NCI-H2171 treated with DMSO at 0.1 percent for 48 hours (cell line): Measurements from ENCODE around the gene SPDYE6.
"Not testable (repeated sequence)": the region's sequence is repeated elsewhere in the genome, so short reads cannot be mapped to it uniquely, and the experiment has no call there.

Experiments
- DNase-seq: peaks from one replicate; lab custom pipeline; 2025; lab: John Stamatoyannopoulos, UW

The SPDYE6 gene

GRCh38 chr7:102356344-102356743 lies at the start of gene SPDYE6:
TSS of gene SPDYE6 (minus strand) at chr7:102356444. CDS start at chr7:102356023, 421 bp downstream.
- DNase-seq = not testable (repeated sequence)

DNA sequence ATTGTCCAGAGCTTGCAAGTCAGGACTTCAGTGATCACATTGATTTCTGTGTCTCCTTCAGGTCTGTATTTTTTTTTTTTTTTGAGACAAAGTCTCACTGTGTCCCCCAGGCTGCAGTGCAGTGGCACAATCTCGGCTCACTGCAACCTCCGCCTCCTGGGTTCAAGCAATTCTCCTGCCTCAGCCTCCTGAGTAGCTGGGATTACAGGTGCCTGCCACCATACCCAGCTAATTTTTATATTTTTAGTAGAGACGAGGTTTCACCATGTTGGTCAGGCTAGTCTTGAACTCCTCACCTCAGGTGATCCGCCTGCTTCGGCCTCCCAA lies 48.6 kb upstream of the SPDYE6 start:
- DNase-seq = not testable (repeated sequence)

- peak; percentile 58 for DNase-seq
These were observed 48.0 kb upstream of the SPDYE6 start for GRCh38 chr7:102404005-102404861.

DNA sequence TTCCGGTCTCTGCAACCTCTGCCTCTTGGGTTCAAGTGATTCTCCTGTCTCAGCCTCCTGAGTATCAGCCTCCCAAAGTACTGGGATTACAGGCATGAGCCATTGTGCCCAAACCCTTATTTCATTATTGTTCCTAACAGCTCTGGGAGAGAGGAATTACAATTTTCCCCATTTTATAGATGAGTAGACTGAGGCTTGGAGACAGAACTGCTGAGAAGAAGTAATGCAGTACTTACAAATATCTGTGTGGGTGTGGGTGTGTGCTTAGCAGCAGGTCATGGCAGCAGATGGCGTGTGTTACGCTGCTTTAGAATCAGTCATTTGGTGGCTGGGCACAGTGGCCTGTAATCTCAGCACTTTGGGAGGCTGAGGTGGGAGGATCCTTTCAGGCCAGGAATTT lies 47.3 kb upstream of the SPDYE6 start:
- DNase-seq = no peak

DNA sequence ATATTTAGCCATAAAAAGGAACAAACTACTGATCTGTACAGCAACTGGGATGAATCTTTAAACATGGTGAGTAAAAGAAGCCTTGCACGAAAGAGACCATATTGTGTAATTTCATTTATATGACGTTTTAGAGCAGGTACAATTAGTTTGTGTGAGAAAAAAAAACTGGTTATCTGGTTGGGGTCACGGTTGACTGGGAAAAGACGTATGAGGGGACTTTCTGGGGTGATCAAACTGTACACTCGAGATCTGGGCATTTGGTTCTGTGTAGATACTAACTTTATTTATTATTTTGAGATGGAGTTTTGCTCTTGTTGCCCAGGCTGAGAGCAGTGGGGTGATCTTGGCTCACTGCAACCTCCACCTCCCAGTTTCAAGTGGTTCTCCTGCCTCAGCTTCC lies 44.1 kb upstream of the SPDYE6 start:
- no peak for DNase-seq

GRCh38 chr7:102398543-102398942 lies 42.3 kb upstream of the SPDYE6 start:
- DNase-seq = no peak

DNA sequence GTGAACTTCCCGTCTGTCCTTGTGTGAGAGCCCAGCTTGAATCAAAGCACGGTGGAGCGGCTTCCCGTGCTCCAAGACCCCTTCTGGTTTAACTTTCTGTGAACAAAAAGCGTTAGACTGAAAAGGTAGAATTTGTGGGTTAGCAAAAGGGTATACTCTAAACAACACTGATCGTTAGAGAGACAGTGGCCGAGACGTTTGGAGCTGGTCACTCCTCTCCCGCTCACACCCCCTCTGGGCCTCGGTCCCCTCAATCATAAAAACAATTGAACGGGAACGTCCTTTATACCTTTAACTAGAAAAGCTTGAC lies 40.4 kb upstream of the SPDYE6 start:
- no peak for DNase-seq

DNA sequence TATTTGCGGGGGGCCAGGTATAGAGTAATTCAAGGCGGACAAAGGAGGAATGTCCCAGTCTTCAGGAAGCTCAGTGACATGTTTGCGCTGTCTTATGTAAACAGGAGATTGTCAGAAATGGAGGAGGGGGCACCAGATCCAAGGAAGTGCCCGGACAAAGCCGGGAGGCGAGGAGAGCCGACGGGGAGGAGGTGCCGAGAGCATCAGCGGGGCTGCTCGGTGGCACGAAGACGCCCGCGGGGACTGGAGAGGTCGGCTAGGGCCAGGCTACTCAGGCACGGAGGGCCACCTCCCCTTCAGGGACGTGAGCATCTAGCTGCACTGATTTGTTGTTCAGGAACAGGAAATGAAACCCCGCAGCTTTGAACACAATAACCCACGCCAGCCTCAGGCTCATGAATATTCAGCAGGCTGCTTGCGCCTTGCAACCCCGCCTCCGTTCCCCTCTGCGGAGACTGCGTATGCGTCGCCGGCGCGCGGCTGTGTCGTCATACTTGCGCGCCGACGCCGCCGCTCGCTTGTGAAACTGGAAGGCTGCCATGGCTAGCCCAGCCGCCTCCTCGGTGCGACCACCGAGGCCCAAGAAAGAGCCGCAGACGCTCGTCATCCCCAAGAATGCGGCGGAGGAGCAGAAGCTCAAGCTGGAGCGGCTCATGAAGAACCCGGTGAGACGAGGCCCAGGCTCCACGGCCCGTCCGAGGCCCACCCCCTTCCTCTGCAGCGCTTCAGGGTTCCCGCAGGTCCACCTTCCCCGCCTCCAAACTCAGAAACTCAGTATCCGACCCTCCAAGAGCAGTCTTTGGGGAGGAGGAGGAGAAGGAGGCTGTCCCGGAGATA lies 39.8 kb upstream of the SPDYE6 start, which contains the start of gene PRKRIP1:
Gene PRKRIP1, plus strand, starts transcription at position 491 of the 837 bp plus-strand sequence. Its CDS starts 49 bp downstream, at position 540.
- peak; percentile 91 for DNase-seq

DNA sequence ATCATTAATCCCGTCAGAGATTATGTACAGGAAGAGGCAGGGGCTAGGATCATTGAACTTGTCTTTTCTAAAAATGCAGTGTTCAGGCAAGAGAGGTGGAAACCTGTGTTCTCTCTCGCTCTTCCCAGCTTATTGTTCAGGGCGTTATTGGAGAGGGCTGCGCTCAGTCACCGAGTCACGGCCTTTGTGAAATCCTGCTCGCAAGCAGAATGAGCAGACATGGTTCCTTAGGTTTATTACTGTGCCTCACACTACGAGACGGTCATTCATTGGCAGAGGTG lies 39.3 kb upstream of the SPDYE6 start:
- no peak for DNase-seq

DNA sequence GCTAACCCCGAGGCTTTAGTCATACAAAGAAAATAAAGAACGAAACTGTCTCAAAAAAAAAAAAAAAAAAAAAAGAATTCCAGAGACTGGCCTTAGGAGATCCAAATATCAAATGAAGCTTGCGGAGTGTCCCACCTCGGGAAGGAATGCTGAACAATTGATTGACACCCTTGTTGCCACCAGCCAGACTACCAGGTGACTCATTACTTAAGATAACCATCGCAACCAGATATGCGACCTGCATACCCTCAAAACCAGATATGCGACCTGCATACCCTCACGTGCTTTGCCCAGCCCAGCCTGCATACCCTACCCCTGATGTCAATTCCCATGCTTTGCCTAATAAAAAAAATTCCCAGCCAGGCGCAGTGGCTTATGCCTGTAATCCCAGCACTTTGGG lies 37.2 kb upstream of the SPDYE6 start:
- no peak for DNase-seq

DNA sequence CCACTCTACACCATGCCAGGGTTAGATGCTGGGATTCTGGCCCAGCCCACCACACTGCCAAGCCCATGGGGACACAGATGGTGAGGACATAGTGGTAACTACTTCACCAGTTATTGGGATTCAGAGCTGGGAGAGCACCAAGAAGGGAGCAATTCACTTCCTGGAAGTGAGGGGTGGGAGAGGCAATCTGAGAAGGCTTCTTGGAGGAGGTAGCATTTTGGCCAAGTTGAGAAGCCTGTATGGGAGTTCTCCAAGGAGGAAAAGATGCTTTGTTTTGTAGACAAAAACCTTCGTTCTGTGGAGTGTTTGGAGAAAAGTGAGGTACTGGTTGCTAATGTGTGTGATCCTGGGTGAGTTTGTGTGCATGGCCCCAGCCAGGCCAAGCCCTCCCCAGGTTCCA lies 36.1 kb upstream of the SPDYE6 start:
- no peak for DNase-seq

- peak; percentile 66 for DNase-seq
These were observed 34.6 kb upstream of the SPDYE6 start for GRCh38 chr7:102390697-102391484.

GRCh38 chr7:102389810-102390209 lies 33.6 kb upstream of the SPDYE6 start:
- no peak for DNase-seq

DNA sequence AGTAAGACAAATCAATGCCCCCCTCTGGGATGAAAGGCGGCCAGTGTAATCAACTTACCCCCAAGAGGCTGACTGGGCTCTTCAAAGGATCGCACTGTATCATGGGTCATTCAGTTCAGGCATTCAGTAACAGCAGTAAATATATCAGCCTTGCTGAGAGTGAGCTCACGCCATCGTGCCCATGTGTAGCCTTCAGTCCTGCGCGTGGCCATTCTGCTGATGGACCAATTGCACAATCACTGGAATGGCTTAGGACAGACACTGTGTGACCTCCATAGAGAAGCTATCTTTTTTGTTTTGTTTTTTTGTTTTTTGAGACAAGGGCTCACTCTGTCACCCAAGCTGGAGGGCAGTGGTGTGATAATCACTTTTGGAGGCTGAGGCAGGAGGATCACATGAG lies 30.8 kb upstream of the SPDYE6 start:
- DNase-seq = no peak

DNA sequence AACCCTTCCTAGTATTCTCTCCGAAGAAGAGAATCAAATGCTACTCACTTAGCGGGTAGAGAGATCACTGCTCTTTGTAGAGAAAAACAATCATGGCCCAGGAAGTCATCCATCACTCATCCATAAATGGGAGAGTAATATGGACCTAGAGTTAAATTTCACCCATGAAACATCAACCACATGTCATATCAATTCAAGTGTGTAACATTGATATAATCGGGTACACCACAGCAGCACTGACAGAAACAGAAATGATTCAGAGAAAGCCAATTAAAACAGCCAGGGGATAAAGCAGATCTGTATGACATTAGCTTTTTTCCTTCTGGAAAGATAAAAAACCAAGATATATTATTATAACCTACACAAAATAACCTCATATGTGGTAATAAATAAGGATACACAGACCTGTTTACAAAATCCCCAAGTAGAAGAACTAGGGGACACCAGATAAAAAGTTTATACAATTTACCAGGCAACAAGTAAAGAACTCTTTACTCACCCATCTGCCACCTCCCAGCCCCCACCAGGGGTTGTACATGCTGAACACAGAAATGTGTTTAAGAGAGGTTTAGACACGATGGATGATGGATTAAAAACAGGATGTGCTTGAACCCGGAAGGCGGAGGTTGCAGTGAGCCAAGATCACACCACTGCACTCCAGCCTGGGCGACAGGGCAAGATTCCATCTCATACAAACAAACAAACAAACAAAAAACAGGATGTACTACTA lies 25.6 kb upstream of the SPDYE6 start:
- DNase-seq = not testable (repeated sequence)

DNA sequence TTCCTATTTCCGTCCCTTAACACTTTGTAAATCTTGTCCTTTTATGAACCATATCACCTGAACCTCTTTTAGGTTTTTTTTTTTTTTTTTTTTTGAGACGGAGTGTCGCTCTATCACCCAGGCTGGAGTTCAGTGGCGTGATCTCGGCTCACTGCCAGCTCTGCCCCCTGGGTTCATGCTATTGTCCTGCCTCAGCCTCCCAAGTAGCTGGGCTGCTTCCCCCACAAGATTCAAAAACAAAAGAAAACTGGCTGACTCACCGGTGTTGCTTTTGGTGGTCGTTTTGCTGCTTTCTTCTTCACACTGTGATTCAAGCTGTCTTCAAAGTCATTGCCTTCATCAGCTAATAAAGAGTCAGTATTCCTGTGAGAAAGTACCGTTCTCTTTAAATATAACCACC lies 24.6 kb upstream of the SPDYE6 start:
- DNase-seq = not testable (repeated sequence)

DNA sequence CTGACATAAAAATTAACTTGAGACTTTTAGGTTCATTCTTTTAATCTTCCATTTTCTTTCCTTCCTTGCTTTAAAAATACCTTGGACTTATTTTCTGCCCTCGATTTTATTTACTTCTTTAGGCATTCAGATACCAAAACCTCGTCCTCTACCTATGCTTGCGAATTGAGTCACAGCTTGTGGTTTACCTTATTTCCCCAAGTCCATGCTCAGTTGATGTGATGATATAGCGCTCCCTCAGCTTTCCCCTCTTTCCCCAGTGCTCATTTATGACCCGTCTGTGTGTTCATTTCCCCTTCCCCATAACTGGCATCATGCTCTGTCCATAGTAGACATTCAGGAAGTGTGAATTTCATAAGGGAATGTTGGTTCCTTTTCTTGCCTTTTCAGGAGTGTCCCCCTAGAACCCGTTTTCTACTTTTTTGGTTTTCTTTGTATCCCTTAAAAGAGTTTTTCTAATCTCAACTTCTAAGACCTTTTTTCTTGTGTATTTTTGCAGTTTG lies 20.8 kb upstream of the SPDYE6 start:
- DNase-seq = no peak

DNA sequence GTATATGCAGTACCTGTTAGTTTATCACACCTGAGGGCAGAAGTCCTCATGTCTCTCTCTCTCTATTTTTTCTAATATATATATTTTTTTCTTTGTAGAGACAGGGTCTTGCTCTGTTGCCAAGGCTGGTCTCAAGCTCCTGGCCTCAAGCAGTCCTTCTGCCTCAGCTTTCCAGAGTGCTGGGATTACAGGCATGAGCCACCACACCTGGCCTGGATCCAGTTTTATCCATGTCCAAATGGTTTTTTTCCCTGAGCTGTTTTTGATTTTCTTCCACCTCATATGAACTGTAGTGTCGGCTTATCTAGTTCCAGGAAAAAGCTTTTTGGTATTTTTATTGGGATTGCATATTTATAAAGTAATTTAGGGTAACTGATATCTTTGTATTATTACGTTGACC lies 16.6 kb upstream of the SPDYE6 start:
- DNase-seq = not testable (repeated sequence)

- not testable (repeated sequence) for DNase-seq
These were observed 13.8 kb upstream of the SPDYE6 start for GRCh38 chr7:102370038-102370437.

DNA sequence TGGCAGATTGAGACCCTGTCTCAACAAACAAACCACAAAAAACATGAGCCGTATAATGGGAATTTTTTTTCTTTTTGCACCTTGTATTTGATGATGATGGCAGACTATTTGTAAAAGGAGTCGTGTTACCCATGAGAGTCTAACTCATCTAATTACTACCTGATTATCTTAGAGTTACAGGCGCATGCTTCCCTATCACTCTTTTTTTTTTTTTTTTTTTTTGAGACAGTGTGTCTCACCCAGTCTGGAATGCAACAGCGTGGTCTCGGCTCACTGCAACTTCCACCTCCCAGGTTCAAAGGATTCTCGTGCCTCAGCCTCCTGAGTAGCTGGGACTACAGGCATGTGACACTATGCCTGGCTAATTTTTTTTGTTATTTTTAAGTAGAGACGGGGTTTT lies 9.1 kb upstream of the SPDYE6 start:
- not testable (repeated sequence) for DNase-seq

GRCh38 chr7:102364394-102364886 lies 8.2 kb upstream of the SPDYE6 start:
- not testable (repeated sequence) for DNase-seq
